HG02852 (cell line): ENCODE measurements around the gene NELFA.

Source experiments
- ATAC-seq: cut with Tn5 transposase; IDR thresholded peaks from one replicate; pipeline ENCODE4 v1.9.1; 2021; ENCODE audit warnings: mild to moderate bottlenecking, moderate library complexity; ENCODE audit not compliant: unreplicated experiment

NELFA gene

GRCh38 chr4:2008921-2009650, at the start of gene NELFA:
TSS of gene NELFA (minus strand) at chr4:2008974. CDS start at chr4:2008959, 15 bp downstream.
- peak; percentile 73 for ATAC-seq

- no peak for ATAC-seq
Observed at GRCh38 chr4:2057382-2058065, 48.8 kb upstream of the NELFA start.

- no peak for ATAC-seq
Observed at GRCh38 chr4:2054217-2054616, 45.4 kb upstream of the NELFA start.

- no peak for ATAC-seq
Observed at GRCh38 chr4:2051086-2051485, 42.3 kb upstream of the NELFA start.

GRCh38 chr4:2049811-2050210, 41.0 kb upstream of the NELFA start:
- ATAC-seq: no peak

GRCh38 chr4:2049381-2049780, 40.6 kb upstream of the NELFA start:
- ATAC-seq: no peak

- no peak for ATAC-seq
Observed at GRCh38 chr4:2048831-2049230, 40.1 kb upstream of the NELFA start.

GRCh38 chr4:2047781-2048581, 39.2 kb upstream of the NELFA start:
- no peak for ATAC-seq

- no peak for ATAC-seq
Observed at GRCh38 chr4:2047031-2047660, 38.4 kb upstream of the NELFA start.

- no peak for ATAC-seq
Observed at GRCh38 chr4:2046031-2046961, 37.5 kb upstream of the NELFA start.

- no peak for ATAC-seq
Observed at GRCh38 chr4:2045518-2045951, 36.8 kb upstream of the NELFA start.

- ATAC-seq: no peak
Observed at GRCh38 chr4:2044542-2045517, 36.1 kb upstream of the NELFA start.

GRCh38 chr4:2044119-2044485, 35.3 kb upstream of the NELFA start:
- ATAC-seq: no peak

GRCh38 chr4:2043396-2044118, 34.8 kb upstream of the NELFA start:
- no peak for ATAC-seq

GRCh38 chr4:2042947-2043395, 34.2 kb upstream of the NELFA start:
- ATAC-seq: no peak

- ATAC-seq: peak; percentile 38
Observed at GRCh38 chr4:2042204-2042946, 33.6 kb upstream of the NELFA start.
